Measurements from ENCODE around the gene BATF. TPM values are rescaled to one million over a fixed set of nuclear protein-coding genes. Genes with fewer than 3 reads are reported as not detected.

BATF gene
- total RNA-seq, 1 experiment from 2014 or later = 55.7 TPM

DNA sequence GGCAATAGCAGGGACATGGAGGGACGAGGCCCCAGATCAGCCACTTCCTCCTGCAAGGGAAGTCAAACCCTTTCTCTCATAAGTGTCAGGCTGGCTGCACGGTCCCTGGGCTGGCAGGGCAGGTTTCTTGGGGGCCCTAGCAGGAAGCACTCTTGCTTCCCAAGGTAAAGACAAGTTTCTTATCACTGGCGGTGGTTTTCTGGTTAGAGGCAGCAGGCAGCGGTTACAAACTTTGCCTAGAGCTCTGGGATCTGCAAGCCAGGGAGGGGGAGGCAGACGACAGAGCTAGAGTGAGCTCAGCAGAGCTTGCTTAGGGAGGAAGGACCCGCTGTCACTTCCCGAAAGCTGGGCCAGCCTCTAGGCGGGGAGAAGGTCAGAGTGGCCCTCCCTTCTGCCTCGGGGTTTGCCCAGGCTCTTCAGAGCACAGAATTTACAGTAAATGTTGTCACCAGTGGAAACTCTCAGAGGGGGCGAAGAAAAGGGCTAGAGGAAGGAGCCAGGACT lies 20.4 kb downstream of the BATF start:
- H3K27me3 ChIP-seq (ENCODE audit: insufficient read depth, low read depth) = no peaks in the 10 kb centered on the region
- no peaks in the 10 kb centered on the region for H3K9me2 ChIP-seq (ENCODE audit: insufficient read depth)
- peaks cover 7% of the 10 kb centered on the region; the same call in 1 of the 2 replicates for H3K79me2 ChIP-seq (ENCODE audit: low read depth)
- TF ChIP-seq, protein P1, sequence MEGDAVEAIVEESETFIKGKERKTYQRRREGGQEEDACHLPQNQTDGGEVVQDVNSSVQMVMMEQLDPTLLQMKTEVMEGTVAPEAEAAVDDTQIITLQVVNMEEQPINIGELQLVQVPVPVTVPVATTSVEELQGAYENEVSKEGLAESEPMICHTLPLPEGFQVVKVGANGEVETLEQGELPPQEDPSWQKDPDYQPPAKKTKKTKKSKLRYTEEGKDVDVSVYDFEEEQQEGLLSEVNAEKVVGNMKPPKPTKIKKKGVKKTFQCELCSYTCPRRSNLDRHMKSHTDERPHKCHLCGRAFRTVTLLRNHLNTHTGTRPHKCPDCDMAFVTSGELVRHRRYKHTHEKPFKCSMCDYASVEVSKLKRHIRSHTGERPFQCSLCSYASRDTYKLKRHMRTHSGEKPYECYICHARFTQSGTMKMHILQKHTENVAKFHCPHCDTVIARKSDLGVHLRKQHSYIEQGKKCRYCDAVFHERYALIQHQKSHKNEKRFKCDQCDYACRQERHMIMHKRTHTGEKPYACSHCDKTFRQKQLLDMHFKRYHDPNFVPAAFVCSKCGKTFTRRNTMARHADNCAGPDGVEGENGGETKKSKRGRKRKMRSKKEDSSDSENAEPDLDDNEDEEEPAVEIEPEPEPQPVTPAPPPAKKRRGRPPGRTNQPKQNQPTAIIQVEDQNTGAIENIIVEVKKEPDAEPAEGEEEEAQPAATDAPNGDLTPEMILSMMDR (conservative IDR thresholded peaks at IDR 0.05) = no peak
- no peak for TF ChIP-seq EZH2 (IDR thresholded peaks at IDR 0.05; ENCODE audit: low read depth)
- no TSS peak for BruUV-seq (replicated peaks)
- peak; percentile 75 to 93 for DNase-seq
- H3K4me1 ChIP-seq (replicated peaks; ENCODE audit: insufficient read depth) = peaks cover 16% of the 10 kb centered on the region
- intact Hi-C loops (cut with micrococcal nuclease; ENCODE audit: unreplicated experiment) = loop anchor here (1.0 to 2.0 kb wide), 4 partner anchors 12 to 30 kb away; no protein-coding TSS in a partner anchor
- H3K4me3 ChIP-seq = no peak overlapping the region
- H3F3A ChIP-seq (ENCODE audit: insufficient read depth, low read depth) = peaks cover 16% of the 10 kb centered on the region; the same call in 1 of the 2 replicates
- ChIA-PET POLR2A (ENCODE audit: unreplicated experiment) (interaction anchor here (0.6 to 1.4 kb wide), 9 partner anchors 10 to 275 kb away, joined by 3 to 11 read pairs (median 4); partner anchors contain the start of gene FOS), CTCF (interaction anchor here (0.8 to 2.4 kb wide), 6 partner anchors 12 to 55 kb away, joined by 3 to 18 read pairs (median 6); no protein-coding TSS in a partner anchor)
- H4K20me1 ChIP-seq (ENCODE audit: insufficient read depth) = no peaks in the 10 kb centered on the region
- no peaks in the 10 kb centered on the region for H3K36me3 ChIP-seq (ENCODE audit: low read depth)
- H3K4me2 ChIP-seq = 0 out of 2 replicates have a peak overlapping the region, but pooled peaks have one; percentile 3
- H3K27ac ChIP-seq = peak overlapping the region; percentile 34; the same call in 1 of the 2 replicates
- no peaks in the 10 kb centered on the region for H3K9me3 ChIP-seq (ENCODE audit: insufficient read depth, low read depth)
- no peak overlapping the region for H2AFZ ChIP-seq

DNA sequence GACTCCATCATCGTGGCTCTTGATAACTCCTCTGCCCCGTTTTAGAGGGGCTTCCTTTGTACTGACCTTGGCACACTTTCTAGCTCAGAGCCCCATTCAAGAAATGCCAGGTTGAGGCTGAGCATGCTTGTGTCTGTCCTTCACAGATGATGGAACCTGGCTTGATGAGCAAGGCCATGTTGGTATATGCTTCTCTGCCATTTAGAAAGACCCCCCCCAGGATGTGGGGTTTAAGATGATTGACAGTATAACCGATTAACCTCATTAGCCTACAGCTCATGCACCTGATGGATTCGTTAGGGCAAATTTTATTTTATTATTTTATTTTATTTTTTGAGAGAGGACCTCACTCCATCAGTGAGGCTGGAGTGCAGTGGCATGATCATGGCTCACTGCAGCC lies 21.0 kb downstream of the BATF start:
- Histone ChIP-seq H3K4me1 (replicated peaks; ENCODE audit: insufficient read depth) (peaks cover 16% of the 10 kb centered on the region), H3K9me2 (ENCODE audit: insufficient read depth) (no peaks in the 10 kb centered on the region), H3K9me3 (ENCODE audit: insufficient read depth, low read depth) (no peaks in the 10 kb centered on the region), H3K27me3 (ENCODE audit: insufficient read depth, low read depth) (no peaks in the 10 kb centered on the region), H3K36me3 (ENCODE audit: low read depth) (no peaks in the 10 kb centered on the region), H3K4me2 (no peak overlapping the region), H3K27ac (no peak overlapping the region), H3K4me3 (no peak overlapping the region), H4K20me1 (ENCODE audit: insufficient read depth) (no peaks in the 10 kb centered on the region), H3F3A (ENCODE audit: insufficient read depth, low read depth) (peaks cover 16% of the 10 kb centered on the region; the same call in 1 of the 2 replicates), H2AFZ (no peak overlapping the region), H3K79me2 (ENCODE audit: low read depth) (peaks cover 2% of the 10 kb centered on the region; the same call in 1 of the 2 replicates)
- no peak for DNase-seq
- ChIA-PET CTCF (interaction anchor here (1.2 to 2.4 kb wide), 5 partner anchors 11 to 56 kb away, joined by 4 to 18 read pairs (median 6); no protein-coding TSS in a partner anchor), POLR2A (ENCODE audit: unreplicated experiment) (interaction anchor here (0.7 to 1.4 kb wide), 6 partner anchors 11 to 264 kb away, joined by 4 to 11 read pairs (median 6); partner anchors contain the start of gene FOS)
- no peak for TF ChIP-seq EZH2 (IDR thresholded peaks at IDR 0.05; ENCODE audit: low read depth)
- TF ChIP-seq, protein P1 (conservative IDR thresholded peaks at IDR 0.05) = no peak
- intact Hi-C loops (cut with micrococcal nuclease; ENCODE audit: unreplicated experiment) = loop anchor here (1.0 to 2.0 kb wide), 2 partner anchors 18 to 29 kb away; no protein-coding TSS in a partner anchor
- TSS peak; percentile 81 for BruUV-seq (replicated peaks)

DNA sequence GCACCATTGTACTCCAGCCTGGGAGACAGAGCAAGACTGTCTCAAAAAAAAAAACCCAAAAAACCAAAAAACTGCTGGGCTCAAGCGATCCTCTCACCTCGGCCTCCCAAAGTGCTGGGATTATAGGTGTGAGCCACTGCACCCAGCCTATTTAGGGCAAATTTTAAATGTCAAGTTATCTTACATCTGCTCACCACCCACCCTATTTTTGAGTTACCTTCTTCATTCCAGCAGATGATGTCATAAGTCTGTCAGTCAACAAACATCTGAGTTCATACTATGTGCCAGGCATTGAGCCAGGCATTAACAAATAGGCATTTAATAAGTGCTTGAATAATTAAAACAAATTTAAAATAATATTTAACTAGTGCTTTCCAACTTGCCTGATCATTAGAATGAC lies 21.5 kb downstream of the BATF start:
- POLR2A ChIA-PET (ENCODE audit: unreplicated experiment) = interaction anchor here (1.4 kb wide), 1 partner anchor 10 kb away, joined by 11 read pairs; no protein-coding TSS in a partner anchor
- Histone ChIP-seq H3K9me3 (ENCODE audit: insufficient read depth, low read depth) (no peaks in the 10 kb centered on the region), H3K79me2 (ENCODE audit: low read depth) (no peaks in the 10 kb centered on the region), H3K4me2 (no peak overlapping the region), H3K9me2 (ENCODE audit: insufficient read depth) (no peaks in the 10 kb centered on the region), H3F3A (ENCODE audit: insufficient read depth, low read depth) (peaks cover 16% of the 10 kb centered on the region; the same call in 1 of the 2 replicates), H3K27ac (no peak overlapping the region), H3K36me3 (ENCODE audit: low read depth) (no peaks in the 10 kb centered on the region), H3K27me3 (ENCODE audit: insufficient read depth, low read depth) (no peaks in the 10 kb centered on the region), H3K4me1 (replicated peaks; ENCODE audit: insufficient read depth) (peaks cover 20% of the 10 kb centered on the region), H2AFZ (no peak overlapping the region), H4K20me1 (ENCODE audit: insufficient read depth) (no peaks in the 10 kb centered on the region), H3K4me3 (no peak overlapping the region)
- no peak for TF ChIP-seq EZH2 (IDR thresholded peaks at IDR 0.05; ENCODE audit: low read depth)
- TF ChIP-seq, protein P1 (conservative IDR thresholded peaks at IDR 0.05) = no peak
- intact Hi-C loops (cut with micrococcal nuclease; ENCODE audit: unreplicated experiment) = loop anchor here (1.0 to 2.0 kb wide), 2 partner anchors 17 to 29 kb away; no protein-coding TSS in a partner anchor
- BruUV-seq (replicated peaks) = no TSS peak
- CTCF ChIA-PET = interaction anchor here (0.6 to 1.8 kb wide), 3 partner anchors 34 to 57 kb away, joined by 3 to 6 read pairs (median 5); no protein-coding TSS in a partner anchor
- DNase-seq = no peak
